Measurements from ENCODE around the gene HS1BP3.

The HS1BP3 gene

DNA sequence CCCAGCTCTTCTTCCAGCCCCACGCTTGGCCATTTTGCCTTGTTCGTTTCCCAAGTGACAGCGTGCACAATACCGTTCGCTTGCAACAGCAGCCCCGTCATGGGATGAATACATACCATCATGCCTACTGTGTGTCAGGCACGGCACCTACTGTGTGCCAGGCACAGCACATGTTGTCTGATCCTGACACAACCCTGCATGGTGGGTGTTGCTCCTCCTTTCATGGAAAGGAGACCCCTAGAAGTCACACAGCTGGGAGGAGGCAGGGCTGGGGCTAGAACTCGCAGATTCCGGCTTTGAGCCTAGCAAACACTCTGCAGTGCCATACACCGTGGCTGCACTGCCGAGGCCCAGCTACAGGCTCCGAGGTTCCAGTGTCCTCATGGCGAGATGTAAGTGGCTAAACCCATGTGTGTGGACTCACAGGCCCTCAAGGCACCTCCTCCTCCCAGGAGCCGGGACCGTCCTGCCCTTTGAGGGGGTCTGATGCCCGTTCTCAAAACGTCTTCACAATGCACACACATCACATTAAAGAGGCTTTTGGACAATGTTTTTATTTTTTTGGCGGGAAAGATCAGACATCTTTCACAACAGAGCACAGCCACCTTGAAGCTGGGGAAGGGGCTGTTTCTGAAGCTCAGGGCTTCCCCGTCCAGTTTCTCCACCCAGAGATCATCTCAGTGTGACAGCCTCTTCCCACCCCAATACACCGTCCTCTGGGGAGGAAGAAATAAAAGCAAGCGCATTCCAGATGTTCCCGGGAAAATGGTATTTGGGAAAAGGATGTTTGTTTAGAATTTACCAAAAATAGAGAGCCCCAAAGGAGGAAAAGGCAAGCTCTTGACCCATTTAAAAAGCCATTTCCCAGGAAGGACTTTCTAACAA lies 64.9 kb downstream of the HS1BP3 start:
- H3K4me3 ChIP-seq (ENCODE audit: control insufficient read depth, low read depth, low read length): no peak overlapping the region
- TF ChIP-seq, protein P1, sequence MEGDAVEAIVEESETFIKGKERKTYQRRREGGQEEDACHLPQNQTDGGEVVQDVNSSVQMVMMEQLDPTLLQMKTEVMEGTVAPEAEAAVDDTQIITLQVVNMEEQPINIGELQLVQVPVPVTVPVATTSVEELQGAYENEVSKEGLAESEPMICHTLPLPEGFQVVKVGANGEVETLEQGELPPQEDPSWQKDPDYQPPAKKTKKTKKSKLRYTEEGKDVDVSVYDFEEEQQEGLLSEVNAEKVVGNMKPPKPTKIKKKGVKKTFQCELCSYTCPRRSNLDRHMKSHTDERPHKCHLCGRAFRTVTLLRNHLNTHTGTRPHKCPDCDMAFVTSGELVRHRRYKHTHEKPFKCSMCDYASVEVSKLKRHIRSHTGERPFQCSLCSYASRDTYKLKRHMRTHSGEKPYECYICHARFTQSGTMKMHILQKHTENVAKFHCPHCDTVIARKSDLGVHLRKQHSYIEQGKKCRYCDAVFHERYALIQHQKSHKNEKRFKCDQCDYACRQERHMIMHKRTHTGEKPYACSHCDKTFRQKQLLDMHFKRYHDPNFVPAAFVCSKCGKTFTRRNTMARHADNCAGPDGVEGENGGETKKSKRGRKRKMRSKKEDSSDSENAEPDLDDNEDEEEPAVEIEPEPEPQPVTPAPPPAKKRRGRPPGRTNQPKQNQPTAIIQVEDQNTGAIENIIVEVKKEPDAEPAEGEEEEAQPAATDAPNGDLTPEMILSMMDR (IDR thresholded peaks at IDR 0.05; ENCODE audit: control insufficient read depth, insufficient read depth, low read depth, low read length, missing control alignments): no peak
- DNase-seq (ENCODE audit: low read depth): no peak

DNA sequence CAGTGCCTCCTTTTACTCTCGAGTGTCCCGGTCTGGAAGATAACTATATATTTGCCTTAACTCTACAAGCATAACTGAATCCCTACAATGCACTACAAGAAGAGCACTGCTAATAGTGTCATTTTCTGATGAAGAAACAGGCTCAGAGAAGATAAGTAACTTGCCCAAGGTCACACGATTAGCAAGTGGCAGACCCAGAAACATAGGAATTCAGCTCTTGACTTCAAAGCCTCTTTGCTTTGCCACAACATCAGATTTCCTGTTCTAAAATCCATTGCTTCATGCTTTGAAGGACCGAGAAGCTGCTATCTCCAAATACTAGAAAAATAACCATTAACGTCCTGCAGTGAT lies 65.6 kb downstream of the HS1BP3 start:
- TF ChIP-seq, protein P1 (IDR thresholded peaks at IDR 0.05; ENCODE audit: control insufficient read depth, insufficient read depth, low read depth, low read length, missing control alignments): no peak
- DNase-seq (ENCODE audit: low read depth): no peak
- no peak overlapping the region for H3K4me3 ChIP-seq (ENCODE audit: control insufficient read depth, low read depth, low read length)

DNA sequence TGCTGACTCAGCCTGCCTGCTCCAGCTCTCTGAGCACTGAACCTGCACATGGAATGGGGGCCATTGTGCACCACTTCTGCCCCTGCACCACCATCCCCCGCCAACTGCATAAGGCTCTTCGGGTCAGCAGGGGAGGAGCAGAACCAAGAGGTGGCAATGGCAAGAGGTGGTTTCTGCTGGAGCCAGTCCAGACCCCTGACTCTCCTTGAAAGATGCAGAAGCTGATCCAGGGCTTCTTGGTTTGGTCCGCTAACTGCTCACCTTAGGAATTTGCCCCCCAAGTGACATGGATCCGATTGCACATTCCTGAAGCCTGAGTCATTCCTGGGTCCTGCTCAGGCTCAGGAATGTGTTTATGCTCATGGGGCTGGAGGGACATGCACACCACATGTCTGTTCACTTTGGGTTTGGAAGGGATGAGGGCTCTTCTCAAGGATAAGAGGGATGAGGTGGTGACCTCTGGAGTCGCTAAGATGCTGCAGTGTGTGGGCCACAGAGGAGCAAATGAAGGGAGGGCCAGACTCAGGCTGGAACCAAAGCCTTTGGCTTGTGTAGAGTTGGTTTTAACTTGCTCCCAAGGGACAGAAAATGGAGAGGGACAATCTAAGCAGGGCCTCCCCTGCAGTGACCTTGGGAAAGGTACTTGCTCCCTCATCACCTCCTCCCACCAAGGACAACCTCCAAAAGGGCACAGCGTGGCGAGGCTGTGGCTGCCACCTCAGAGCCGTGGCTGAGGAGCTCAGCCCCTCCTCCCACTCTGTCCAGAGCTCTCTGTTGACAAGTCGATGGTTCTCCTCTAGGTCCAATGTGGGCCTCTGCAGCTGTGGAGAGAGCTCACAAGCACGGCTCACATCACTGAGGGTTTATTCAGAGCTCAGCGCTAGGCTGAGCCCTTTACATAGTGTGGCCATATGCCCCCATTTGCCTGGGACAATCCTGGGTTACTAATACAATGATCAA lies 66.2 kb downstream of the HS1BP3 start:
- peak; percentile 88 for DNase-seq (ENCODE audit: low read depth)
- TF ChIP-seq, protein P1 (IDR thresholded peaks at IDR 0.05; ENCODE audit: control insufficient read depth, insufficient read depth, low read depth, low read length, missing control alignments): no peak
- no peak overlapping the region for H3K4me3 ChIP-seq (ENCODE audit: control insufficient read depth, low read depth, low read length)

DNA sequence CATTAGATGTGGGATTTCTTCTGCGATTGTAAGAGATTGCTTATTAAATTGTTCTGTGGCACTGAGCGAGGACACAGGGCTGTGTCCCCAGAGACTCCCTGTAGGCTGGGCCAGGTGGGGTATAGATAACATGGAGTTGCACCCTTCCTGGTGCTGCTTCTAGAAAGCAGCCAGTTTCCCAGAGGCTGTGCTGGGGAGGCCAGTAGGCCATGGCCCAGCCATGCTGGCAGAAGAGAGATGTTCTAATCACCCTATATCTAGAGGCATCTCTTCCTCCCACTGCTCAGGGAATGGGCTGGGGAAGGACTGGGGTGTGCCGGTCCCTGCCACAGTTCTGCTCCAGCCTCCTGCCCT lies 66.9 kb downstream of the HS1BP3 start:
- DNase-seq (ENCODE audit: low read depth): no peak
- H3K4me3 ChIP-seq (ENCODE audit: control insufficient read depth, low read depth, low read length): no peak overlapping the region
- TF ChIP-seq, protein P1 (IDR thresholded peaks at IDR 0.05; ENCODE audit: control insufficient read depth, insufficient read depth, low read depth, low read length, missing control alignments): no peak

DNA sequence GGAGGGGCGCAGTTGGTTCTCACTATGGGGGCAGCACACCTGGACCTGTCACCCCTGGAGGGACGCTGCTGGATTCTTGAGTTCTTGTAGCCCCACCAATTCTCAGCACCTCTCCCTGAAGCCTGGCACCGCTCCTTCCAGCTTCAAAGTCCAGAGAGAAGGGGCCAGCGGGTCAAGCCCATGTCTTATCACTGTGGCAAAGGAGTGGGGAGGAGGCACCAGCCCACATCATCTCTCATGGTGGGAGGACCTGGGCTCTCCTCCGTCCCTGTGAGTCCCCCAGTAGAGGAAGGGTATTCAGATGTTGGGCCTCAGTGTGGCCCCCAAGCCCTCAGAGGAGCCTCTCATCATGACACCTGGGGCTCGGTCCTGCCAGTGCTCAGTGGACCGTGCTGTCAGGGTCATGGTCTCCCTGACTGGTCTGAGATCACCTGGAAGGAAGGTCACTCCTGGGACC lies 67.4 kb downstream of the HS1BP3 start:
- TF ChIP-seq, protein P1 (IDR thresholded peaks at IDR 0.05; ENCODE audit: control insufficient read depth, insufficient read depth, low read depth, low read length, missing control alignments): no peak
- DNase-seq (ENCODE audit: low read depth): no peak
- H3K4me3 ChIP-seq (ENCODE audit: control insufficient read depth, low read depth, low read length): no peak overlapping the region

DNA sequence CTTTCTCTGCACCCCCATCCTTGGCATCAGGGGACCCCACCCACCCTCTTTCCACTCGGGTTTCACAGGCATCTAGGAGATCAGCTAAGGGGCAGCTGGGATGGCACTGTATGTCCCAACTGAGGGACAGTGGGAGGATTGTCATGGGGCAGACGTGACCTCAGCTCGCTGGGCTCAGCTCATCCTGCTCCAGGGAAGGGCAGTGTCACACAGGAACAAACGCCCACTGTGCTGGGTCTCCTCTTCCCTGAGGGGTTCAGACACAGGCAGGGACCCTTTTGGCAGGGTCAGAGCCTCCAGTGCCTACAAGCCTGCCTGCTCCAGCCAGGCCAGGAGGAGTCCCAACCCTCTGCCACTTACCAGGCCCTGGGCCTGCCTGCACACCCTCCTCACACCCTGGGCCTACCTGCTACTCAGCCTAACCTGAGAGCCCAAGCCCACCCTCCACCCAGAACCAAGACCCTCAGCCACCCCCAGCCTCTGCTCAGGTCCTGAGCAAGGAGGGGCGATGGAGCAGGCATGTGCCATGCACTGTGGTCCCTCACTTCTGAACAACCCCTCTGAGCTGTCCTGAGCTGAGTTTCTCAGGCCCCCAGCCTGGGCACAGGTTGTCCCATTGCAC lies 68.2 kb downstream of the HS1BP3 start:
- H3K4me3 ChIP-seq (ENCODE audit: control insufficient read depth, low read depth, low read length): no peak overlapping the region
- no peak for DNase-seq (ENCODE audit: low read depth)
- TF ChIP-seq, protein P1 (IDR thresholded peaks at IDR 0.05; ENCODE audit: control insufficient read depth, insufficient read depth, low read depth, low read length, missing control alignments): no peak
